MV-4-11 (cell line): Measurements from ENCODE around the gene TULP3.
"Not testable (repeated sequence)": the region's sequence is repeated elsewhere in the genome, so short reads cannot be mapped to it uniquely, and the experiment has no call there.

Experiments
- DNase-seq: peaks from one replicate; lab custom pipeline; 2025; lab: John Stamatoyannopoulos, UW

TULP3 gene, protein sequence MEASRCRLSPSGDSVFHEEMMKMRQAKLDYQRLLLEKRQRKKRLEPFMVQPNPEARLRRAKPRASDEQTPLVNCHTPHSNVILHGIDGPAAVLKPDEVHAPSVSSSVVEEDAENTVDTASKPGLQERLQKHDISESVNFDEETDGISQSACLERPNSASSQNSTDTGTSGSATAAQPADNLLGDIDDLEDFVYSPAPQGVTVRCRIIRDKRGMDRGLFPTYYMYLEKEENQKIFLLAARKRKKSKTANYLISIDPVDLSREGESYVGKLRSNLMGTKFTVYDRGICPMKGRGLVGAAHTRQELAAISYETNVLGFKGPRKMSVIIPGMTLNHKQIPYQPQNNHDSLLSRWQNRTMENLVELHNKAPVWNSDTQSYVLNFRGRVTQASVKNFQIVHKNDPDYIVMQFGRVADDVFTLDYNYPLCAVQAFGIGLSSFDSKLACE

DNA sequence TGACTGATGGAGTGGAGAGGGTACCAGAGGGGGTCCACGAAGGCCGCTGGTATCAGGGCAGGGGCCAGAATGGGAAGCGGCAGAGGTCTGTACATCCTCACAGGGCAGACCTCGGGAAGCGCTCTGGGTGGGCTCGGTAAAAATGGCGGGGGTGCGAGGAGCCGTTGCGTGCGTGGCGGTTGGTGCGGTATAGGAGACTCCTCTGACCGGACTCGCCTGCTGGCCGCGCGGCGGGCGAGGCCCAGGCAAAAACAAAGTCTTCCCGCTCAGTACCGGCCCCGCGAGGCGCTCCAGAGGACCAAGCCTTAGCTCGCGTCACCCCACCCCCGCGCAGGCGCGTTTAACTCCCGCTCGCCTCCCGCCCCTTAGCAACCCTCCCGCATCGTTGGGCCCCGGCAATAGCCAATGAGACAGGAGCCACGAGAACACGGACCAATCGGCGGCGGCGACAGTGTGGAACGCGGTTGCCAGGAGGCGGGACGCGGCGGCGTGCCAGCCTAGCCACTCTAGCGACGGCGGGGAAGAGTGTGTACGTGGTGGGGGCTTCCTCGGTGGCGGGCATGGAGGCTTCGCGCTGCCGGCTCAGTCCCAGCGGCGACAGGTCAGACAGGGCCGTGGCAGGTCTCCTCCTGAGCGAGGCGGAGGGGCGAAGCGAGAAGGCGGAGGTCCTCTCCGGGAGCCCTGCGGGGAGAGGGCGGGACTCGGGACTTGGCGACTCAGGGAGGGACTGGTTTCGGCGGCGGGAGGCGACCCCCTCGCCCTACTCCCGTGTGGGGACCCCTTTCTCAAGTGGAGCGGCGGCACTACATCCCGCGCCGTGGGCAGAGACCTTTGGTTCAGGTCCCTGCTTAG is at the start of gene TULP3:
Gene TULP3 (plus strand): TSS at position 504 of the 852 bp plus-strand sequence. CDS start 57 bp downstream, at position 561.
- peak; percentile 94 for DNase-seq

GRCh38 chr12:2841056-2841650 is 49.5 kb upstream of the TULP3 start:
- DNase-seq, result no peak

GRCh38 chr12:2842948-2843347 is 47.7 kb upstream of the TULP3 start:
- DNase-seq, result no peak

DNA sequence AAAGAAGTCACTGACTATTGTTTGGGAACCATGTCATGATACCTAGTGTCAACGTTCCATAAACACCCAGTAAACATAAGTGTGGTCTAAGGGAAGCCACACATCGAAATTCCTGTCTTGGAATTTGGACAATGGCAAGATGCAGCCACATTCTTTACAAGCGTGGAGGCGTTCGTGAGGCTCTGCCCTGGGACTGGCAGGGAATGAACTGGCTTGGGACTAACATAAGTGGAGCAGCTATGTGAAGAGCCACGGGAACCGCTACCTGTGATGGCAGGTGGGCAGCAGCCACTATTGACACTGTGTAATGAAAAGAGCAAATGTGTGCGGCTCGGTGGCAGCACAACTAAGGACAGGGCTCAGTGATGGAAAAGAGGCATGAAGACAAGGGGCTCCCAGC is 45.9 kb upstream of the TULP3 start:
- no peak for DNase-seq

GRCh38 chr12:2845280-2845679 is 45.4 kb upstream of the TULP3 start:
- DNase-seq, result no peak

- peak; percentile 55 for DNase-seq
Measured at GRCh38 chr12:2851931-2852330, 38.8 kb upstream of the TULP3 start.

- DNase-seq, result peak; percentile 3
Measured at GRCh38 chr12:2853626-2854025, 37.1 kb upstream of the TULP3 start.

- DNase-seq, result no peak
Measured at GRCh38 chr12:2854669-2855453, 35.8 kb upstream of the TULP3 start.

DNA sequence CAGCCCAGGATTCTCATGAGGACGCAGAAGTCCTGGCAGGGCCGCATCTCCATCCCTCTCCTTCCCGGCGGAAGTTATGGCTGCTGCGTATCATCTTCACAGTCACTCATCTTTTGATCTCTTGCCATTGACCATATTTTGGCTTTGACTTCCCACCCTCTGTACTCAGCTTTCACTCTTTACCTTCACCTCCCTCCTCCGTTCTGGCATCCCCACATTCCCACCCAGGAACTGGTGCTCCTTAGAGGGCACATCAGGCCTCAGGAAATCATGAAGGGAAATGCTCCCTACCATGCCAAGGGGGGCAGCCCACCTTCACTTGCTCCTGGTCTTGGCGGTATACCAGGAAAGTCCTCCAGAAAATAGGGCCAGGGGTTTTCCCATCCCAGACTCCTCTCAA is 35.1 kb upstream of the TULP3 start:
- no peak for DNase-seq

DNA sequence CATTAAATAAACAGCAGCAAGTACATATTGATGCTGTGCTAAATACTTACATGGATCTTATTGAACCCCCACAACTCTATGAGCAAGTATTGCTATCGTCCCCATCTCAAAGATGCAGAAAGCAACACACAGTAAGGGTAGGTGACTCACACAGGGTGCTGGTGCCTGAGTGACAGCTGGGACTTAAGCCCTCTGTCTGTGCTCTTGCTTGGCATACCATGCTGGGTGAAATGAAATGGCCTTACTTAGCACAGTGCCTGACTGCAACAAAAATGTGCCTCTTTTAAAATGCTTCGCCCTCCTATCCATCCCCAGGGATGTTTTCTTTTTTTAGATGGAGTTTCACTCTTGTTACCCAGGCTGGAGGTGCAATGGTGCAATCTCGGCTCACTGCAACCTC is 34.6 kb upstream of the TULP3 start:
- no peak for DNase-seq

DNA sequence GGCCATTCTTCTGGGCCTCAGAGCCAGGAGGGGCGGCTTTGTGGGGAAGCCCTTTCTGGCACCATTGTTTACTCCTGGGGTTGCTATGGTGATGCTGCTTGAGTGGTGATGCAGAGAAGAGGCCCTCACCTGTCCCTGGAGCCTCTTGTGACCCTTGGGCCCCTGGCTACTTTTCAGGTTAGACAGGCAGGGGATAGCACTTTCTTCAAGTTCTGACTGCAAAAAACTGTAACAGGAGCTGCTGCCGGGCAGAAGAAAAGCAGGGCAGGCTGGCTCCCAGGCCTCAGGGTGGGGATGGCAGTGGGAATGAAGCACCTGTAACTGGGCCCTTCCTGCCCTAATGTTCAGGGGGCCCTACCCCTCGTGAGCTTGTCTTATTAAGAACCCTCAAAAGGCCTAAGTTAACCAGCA is 33.7 kb upstream of the TULP3 start, which contains the start of gene TEX52:
Gene TEX52 (minus strand): TSS at position 19 of the 411 bp plus-strand sequence. CDS start 13 bp downstream, at position 6.
- DNase-seq, result no peak

GRCh38 chr12:2857576-2857975 is 33.1 kb upstream of the TULP3 start:
- DNase-seq, result no peak

- DNase-seq, result no peak
Measured at GRCh38 chr12:2858334-2858733, 32.4 kb upstream of the TULP3 start.

DNA sequence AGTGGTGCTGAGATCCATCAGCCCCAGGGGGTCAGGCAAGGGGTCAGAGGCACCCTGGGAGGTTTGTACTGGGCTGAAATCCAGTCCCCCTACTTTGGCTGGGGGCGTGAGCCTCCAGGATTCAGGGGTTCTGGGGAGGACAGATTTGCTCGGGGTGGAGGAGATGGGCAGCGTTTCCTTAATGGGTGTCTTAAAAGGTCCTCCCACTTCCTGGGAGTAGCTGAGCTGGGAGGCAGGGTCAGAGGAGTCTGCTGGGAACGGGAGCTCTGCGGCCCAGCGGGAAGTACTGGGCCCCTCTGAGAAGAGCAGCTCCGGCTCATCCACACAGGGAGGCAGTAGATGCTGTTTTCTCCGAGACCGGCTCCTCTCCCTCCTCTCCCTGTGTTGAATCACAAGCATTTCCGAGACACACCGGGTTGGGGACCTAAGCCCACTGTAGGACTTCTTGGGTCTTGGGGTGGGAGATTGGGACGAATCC is 31.7 kb upstream of the TULP3 start:
- DNase-seq, result no peak

- DNase-seq, result no peak
Measured at GRCh38 chr12:2860170-2860569, 30.5 kb upstream of the TULP3 start.

DNA sequence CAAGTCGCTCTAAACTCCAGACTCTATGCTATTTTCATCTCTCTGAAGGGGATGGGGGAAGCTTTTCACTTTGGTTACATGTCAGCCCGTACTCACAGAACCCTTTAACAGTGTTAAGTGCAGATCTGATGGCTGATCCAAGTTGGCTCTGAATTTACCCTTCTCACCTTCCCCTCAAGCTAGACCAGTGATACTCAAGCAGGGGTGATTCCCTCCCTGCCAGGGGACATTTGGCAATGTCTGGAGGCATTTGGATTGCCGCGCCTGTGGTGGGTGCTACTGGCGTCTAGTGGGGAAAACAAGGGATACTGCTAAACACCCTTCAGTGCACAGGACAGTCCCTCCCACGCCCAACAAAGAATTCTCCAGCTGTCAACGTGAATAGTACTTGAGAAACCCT is 27.8 kb upstream of the TULP3 start:
- DNase-seq, result no peak

DNA sequence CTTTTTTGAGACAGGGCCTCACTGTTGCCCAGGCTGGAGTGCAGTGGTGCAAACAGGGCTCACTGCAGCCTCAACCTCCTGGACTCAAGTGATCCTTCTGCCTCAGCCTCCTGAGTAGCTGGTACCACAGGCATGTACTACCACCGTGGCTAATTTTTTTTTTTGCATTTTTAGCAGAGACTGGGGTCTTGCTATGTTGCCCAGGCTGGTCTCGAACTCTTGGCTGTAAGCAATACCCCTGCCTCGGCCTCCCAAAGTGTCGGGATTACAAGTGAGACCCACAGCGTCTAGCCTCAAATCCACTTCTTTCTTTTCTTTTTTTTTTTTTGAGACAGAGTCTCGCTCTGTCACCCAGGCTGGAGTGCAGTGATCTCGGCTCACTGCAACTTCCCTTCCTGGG is 27.3 kb upstream of the TULP3 start:
- not testable (repeated sequence) for DNase-seq

- no peak for DNase-seq
Measured at GRCh38 chr12:2864198-2864597, 26.5 kb upstream of the TULP3 start.

GRCh38 chr12:2868986-2869632 is 21.6 kb upstream of the TULP3 start:
- DNase-seq, result not testable (repeated sequence)

- DNase-seq, result no peak
Measured at GRCh38 chr12:2876431-2877046, 14.2 kb upstream of the TULP3 start.
